ENCODE data around the gene C2orf78.

C2orf78 gene

DNA sequence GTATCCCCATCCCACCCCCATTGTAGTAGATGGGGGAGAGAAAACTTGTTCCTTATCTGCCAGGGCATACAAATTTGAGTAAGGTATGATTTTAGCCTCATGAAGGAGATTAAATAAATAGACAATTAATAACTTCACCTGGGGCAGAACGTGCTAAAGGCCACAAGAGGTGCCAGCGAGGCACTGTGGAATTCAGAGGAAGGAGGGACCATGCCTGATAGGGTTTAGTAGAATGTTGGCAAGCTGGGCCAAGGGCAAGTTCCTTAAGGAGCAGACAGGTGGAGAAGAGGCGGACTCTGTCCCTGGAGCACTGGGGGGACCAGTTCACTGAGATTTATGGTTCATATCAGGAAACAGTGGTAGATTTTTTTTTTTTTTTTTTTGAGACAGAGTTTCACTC is 67.3 kb downstream of the C2orf78 start:
- no peak for DNase-seq (ENCODE audit: low read depth)
- TF ChIP-seq, protein P1, sequence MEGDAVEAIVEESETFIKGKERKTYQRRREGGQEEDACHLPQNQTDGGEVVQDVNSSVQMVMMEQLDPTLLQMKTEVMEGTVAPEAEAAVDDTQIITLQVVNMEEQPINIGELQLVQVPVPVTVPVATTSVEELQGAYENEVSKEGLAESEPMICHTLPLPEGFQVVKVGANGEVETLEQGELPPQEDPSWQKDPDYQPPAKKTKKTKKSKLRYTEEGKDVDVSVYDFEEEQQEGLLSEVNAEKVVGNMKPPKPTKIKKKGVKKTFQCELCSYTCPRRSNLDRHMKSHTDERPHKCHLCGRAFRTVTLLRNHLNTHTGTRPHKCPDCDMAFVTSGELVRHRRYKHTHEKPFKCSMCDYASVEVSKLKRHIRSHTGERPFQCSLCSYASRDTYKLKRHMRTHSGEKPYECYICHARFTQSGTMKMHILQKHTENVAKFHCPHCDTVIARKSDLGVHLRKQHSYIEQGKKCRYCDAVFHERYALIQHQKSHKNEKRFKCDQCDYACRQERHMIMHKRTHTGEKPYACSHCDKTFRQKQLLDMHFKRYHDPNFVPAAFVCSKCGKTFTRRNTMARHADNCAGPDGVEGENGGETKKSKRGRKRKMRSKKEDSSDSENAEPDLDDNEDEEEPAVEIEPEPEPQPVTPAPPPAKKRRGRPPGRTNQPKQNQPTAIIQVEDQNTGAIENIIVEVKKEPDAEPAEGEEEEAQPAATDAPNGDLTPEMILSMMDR (IDR thresholded peaks at IDR 0.05; ENCODE audit: low read depth, low read length, missing control alignments): peak; percentile 33
- no peak overlapping the region for H3K4me3 ChIP-seq (ENCODE audit: low read depth, low read length)

DNA sequence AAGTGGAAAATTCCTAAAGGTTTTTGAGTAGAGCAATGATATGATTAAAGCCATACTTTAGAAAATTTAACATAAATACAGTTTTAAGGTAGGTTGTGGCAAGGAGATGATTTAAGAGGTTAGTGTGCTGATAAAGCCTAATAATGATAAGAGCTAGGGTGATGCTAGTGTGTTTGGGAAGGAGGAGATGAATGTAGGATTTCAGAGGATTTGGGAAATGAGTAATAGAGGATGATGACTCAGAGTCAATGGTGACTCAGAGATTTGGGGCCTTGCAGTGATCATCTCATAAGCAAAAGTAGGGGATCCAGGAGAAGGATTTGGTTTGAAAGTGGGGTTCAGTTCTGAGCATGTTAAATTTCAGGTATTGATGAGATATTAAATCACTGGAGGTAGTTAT is 68.0 kb downstream of the C2orf78 start:
- no peak overlapping the region for H3K4me3 ChIP-seq (ENCODE audit: low read depth, low read length)
- no peak for DNase-seq (ENCODE audit: low read depth)
- TF ChIP-seq, protein P1 (IDR thresholded peaks at IDR 0.05; ENCODE audit: low read depth, low read length, missing control alignments): no peak

DNA sequence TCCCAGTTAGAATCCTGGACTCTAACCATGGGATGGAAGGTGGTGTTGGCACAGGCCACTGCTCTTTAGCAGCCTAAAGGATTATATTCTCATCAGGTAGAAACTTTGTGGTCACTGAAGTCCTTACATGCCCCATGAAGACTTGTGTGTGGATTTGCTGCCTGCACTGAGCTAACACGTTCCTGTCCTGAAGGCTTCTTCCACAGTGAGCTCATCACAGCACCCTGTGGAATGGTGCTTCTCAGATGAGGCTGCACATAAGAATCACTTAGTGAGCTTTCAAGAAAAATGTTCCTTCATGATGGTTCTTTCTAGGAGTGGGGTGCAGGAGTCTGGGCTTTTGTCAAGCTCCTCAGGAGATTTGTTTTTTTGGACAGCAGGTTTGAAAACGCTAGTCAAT is 71.5 kb downstream of the C2orf78 start:
- DNase-seq (ENCODE audit: low read depth): no peak
- TF ChIP-seq, protein P1 (IDR thresholded peaks at IDR 0.05; ENCODE audit: low read depth, low read length, missing control alignments): no peak

DNA sequence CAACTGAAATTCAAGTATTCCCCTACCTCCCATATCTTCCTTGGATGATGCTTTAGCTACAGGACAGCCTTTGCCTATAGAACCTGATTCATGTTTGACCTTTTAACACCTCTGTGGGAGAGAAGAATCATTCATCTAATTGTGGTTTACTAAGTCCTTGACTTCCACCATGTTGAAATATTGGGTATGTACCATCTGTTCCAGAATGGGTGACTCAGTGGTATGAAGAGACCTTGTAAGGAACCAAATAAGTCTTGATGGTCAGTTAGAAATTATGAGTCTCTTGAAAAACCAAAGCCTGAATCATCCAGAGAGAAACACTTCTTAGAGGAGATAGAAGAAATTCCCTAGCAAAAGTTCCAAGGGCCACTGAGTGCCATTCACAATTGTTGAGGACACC is 72.2 kb downstream of the C2orf78 start:
- TF ChIP-seq, protein P1 (IDR thresholded peaks at IDR 0.05; ENCODE audit: low read depth, low read length, missing control alignments): no peak
- DNase-seq (ENCODE audit: low read depth): no peak
- H3K4me3 ChIP-seq (ENCODE audit: low read depth, low read length): no peak overlapping the region

More for the DNA sequence above, 71.5 kb downstream of the C2orf78 start:
- H3K4me3 ChIP-seq (ENCODE audit: low read depth, low read length): no peak overlapping the region

DNA sequence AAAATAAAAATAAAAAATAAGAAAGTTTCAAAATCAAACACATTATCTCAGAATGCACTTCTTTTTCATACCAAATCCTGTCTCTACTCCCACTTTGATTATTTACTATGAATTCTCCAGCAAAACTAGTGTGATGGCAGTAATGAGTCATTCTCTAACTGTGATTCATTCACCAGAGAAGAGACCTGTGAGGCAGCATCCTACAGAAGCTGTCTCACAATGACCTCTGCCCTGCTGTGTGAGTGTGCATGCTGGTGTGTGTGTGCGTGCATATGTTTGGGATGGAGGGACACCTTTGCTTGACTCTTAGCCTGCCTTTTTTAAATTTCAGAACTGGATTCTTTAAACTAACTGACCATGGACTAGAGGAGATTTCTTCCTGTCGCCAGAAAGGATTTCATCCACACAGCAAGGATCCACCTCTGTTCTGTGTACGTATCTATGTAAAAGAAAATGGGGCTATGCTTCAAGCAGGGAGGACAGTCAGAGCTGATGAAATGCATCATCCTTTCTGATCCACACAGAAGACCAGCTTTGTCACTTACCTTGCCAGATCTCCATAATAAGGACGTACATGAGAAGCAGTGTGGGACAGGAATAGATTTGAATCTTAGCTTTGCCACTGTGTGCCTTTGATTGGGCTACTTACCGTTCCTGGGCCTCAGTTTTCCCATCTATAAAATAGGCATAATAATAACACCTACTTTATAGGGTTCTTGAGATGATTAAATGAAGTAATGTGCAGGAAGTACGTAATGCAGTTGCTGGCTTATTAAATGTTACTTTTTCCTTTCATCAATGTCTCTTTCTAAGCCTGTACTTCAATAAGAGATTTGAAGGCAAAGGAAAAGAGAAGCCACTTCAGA is 76.0 kb downstream of the C2orf78 start:
- no peak overlapping the region for H3K4me3 ChIP-seq (ENCODE audit: low read depth, low read length)
- TF ChIP-seq, protein P1 (IDR thresholded peaks at IDR 0.05; ENCODE audit: low read depth, low read length, missing control alignments): no peak
- DNase-seq (ENCODE audit: low read depth): no peak

DNA sequence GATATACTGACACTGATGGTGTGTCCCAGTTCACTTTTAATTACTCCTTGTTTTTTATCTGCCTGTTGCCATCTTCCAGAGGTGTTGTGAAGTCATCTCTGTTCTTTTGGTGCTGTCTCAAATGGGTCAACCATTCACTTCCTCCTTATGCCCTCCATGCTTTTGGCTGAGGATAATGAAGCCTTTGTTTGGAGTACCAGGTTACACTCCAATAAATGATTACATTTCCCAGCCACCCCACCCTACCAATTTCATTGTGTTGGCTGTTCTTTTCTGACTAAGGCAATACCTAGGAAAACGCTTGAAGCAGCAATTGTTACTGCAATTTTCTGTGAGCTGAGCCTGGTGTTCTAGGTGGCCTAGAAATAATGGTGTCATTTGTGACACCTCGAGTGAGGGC is 79.0 kb downstream of the C2orf78 start:
- no peak overlapping the region for H3K4me3 ChIP-seq (ENCODE audit: low read depth, low read length)
- TF ChIP-seq, protein P1 (IDR thresholded peaks at IDR 0.05; ENCODE audit: low read depth, low read length, missing control alignments): no peak
- DNase-seq (ENCODE audit: low read depth): no peak

Measured in GM12864 (cell line).